MG63 (cell line): Measurements from ENCODE around the gene TCF25. TPM values are rescaled to one million over a fixed set of nuclear protein-coding genes. Genes with fewer than 3 reads are reported as not detected.
A peak's percentile ranks its signal among the peaks of the same experiment; 100 is the strongest.

Experiments used
- DNase-seq: peaks from one replicate; pipeline ENCODE4 v3.0.0-alpha.2; 2020
- H3K27me3 ChIP-seq: fragments of 250-450 bp; sonication (Bioruptor Pico); 2 replicates; pipeline ENCODE4 v1.5.1; 2020; ENCODE audit warnings: mild to moderate bottlenecking, moderate library complexity
- H3K36me3 ChIP-seq: fragments of 250-450 bp; sonication (Bioruptor Pico); 2 replicates; pipeline ENCODE4 v1.5.1; 2020; ENCODE audit warnings: mild to moderate bottlenecking, moderate library complexity
- H3K4me3 ChIP-seq: fragments of 250-450 bp; sonication (Bioruptor Pico); 2 replicates; pipeline ENCODE4 v1.5.1; 2020; ENCODE audit warnings: mild to moderate bottlenecking, moderate library complexity
- H3K9me3 ChIP-seq: fragments of 250-450 bp; sonication (Bioruptor Pico); 2 replicates; pipeline ENCODE4 v1.5.1; 2020; ENCODE audit warnings: mild to moderate bottlenecking, moderate library complexity
- total RNA-seq: library from RNA; depleted of rRNA; stranded (reverse); fragments of >200 nt; shearing (Covaris generic); gene quantifications from 2 replicates; pipeline ENCODE4 v1.2.3, GENCODE V29; 2014; ENCODE audit warnings: low replicate concordance

TCF25 gene
- total RNA-seq, 1 experiment from 2014 or later = 71.3 TPM

GRCh38 chr16:89842471-89843408 is 30.7 kb upstream of the TCF25 start:
- DNase-seq = no peak
- no peaks in the 10 kb centered on the region for H3K27me3 ChIP-seq
- H3K36me3 ChIP-seq = no peaks in the 10 kb centered on the region
- H3K4me3 ChIP-seq = no peak overlapping the region
- H3K9me3 ChIP-seq = no peaks in the 10 kb centered on the region

- no peak for DNase-seq
Observed at GRCh38 chr16:89843409-89844350, 29.7 kb upstream of the TCF25 start.

GRCh38 chr16:89844739-89845339 is 28.6 kb upstream of the TCF25 start:
- H3K27me3 ChIP-seq = no peaks in the 10 kb centered on the region
- no peak overlapping the region for H3K4me3 ChIP-seq
- H3K36me3 ChIP-seq = no peaks in the 10 kb centered on the region
- DNase-seq = no peak
- H3K9me3 ChIP-seq = no peaks in the 10 kb centered on the region

More at GRCh38 chr16:89843409-89844350, 29.7 kb upstream of the TCF25 start:
- Histone ChIP-seq H3K36me3 (no peaks in the 10 kb centered on the region), H3K27me3 (no peaks in the 10 kb centered on the region), H3K9me3 (no peaks in the 10 kb centered on the region), H3K4me3 (no peak overlapping the region)

GRCh38 chr16:89845417-89845816 is 28.0 kb upstream of the TCF25 start:
- Histone ChIP-seq H3K4me3 (no peak overlapping the region), H3K36me3 (no peaks in the 10 kb centered on the region), H3K9me3 (no peaks in the 10 kb centered on the region), H3K27me3 (no peaks in the 10 kb centered on the region)
- DNase-seq = no peak

DNA sequence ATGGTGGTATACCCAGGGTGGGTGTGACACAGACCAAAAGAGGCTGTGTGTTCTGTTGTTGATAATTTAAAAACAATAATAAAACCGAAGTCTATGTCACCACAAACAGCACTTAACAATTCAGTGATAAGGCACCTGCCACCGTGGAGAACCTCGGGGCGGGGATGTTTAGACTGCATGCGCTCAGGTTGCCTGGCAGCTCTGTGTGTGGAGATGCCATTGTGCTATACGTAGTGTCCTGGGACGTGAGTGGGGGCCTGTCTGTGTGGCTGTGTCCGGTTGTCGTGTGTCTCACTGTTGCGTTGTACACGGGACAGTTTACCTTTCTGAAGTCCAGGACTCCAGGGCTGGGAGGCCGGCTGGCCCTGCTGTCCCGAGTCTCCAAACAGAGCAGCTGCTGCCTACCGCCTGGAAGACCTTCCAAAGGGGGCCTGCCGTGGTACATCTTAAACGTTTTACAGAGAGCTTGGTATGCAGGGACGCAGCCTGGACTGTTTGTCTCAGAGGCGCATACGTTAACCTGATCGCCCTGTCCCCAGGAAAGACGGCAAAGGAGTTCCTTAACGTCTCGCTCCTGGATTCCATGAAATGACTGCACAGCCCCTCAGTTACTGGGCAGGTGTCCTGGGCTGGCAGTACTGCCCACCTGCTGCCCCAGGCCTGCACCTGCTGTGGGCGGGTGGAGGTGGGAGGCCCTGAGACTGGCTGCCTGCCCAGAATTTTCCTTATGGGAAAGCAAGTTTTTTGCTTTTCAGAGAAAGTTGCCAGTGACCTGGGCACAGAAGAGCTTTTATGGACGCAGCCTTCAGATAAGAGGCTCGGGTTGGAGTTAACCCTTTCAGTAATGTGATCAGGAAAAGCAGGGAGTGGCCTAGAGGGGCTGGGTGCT is 26.1 kb upstream of the TCF25 start:
- Histone ChIP-seq H3K36me3 (no peaks in the 10 kb centered on the region), H3K27me3 (no peaks in the 10 kb centered on the region), H3K4me3 (no peak overlapping the region), H3K9me3 (no peaks in the 10 kb centered on the region)
- no peak for DNase-seq

DNA sequence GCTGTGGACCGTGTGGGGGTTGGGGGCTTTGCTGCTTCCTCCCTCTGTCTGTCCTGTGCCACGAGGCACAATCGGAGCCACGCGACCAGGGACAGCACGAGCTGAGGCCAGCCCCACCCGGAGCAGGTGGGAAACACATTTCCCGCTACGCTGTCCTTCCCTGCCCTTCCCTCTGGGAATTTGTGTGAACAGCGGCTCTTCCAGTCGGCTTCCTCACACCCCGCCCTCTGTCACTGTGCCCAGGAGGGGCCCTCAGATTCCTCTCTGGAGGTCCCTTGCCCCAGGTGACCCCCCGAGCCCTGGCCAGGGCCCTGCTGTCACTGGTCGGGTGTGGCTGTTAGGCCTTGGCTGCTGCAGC is 25.5 kb upstream of the TCF25 start:
- Histone ChIP-seq H3K27me3 (no peaks in the 10 kb centered on the region), H3K9me3 (no peaks in the 10 kb centered on the region), H3K4me3 (no peak overlapping the region), H3K36me3 (no peaks in the 10 kb centered on the region)
- no peak for DNase-seq

GRCh38 chr16:89848974-89849373 is 24.4 kb upstream of the TCF25 start:
- no peaks in the 10 kb centered on the region for H3K27me3 ChIP-seq
- H3K4me3 ChIP-seq = no peak overlapping the region
- no peaks in the 10 kb centered on the region for H3K9me3 ChIP-seq
- no peaks in the 10 kb centered on the region for H3K36me3 ChIP-seq
- DNase-seq = no peak

DNA sequence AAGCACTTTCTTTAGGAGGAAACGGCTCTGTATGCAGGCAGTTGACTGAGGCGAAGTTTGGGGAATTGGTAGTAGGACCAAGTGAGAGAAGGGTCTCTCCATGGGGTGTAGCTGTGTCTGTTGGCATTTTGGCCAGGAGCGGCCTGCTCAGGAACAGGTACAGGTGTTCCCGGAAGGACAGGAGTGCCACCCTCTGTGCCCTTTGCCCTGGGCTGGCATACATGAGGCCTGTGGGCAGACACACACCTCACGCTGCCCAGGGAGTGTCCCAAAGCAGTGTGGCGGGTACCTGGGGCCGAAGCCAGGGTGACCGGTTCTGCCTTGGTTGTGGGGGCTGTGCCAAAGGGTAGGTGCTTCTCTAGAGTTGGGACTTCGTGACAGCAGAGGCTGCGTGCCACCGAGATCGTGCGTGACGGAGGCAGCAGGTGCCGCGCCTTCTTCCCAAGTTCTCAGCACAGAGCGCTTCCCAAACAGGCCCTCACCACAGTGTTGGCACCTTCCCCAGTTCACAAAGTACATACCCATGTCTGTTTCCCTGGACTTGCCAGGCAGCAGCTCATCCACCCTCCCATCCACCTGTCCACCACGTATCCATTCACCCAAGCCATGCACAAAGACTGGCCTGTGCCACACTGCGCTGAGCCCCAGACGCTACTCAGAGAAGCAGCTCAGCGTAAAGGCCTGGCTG is 19.9 kb upstream of the TCF25 start:
- H3K4me3 ChIP-seq = no peak overlapping the region
- H3K9me3 ChIP-seq = no peaks in the 10 kb centered on the region
- H3K36me3 ChIP-seq = no peaks in the 10 kb centered on the region
- no peaks in the 10 kb centered on the region for H3K27me3 ChIP-seq
- DNase-seq = no peak

DNA sequence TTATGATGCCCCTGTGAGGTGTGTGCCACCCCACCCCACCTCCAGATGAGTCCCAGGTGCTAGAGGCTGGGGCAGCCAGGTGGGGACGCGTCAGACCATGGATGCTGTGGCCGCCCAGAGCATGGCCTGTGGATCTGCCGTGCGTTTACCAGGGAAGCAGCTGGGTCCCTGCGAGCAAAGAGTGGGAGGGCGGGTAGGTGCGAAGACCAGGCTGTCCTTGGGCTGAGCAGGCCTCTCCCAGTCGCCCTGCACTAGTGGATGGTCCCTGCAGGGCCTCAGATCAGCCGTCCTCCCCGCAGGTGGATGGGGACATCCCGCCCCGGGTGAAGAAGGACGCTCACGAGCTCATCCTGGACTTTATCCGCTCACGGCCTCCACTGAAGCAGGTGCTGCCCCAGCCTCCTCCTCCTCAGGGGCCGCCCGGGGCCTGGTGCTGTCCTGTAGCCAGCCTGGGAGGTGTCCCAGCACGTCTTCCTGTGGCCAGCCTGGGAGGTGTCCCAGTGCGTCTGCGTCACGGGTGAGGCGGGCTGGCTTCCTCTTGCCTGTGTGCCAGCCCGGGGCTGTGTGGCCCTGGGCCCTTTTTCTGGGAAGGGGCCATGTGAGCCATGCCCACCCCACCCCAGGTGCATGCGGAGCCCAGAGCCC is 18.0 kb upstream of the TCF25 start:
- Histone ChIP-seq H3K27me3 (no peaks in the 10 kb centered on the region), H3K36me3 (no peaks in the 10 kb centered on the region)
- no peak for DNase-seq

GRCh38 chr16:89855986-89856385 is 17.4 kb upstream of the TCF25 start:
- Histone ChIP-seq H3K36me3 (no peaks in the 10 kb centered on the region), H3K9me3 (no peaks in the 10 kb centered on the region), H3K4me3 (no peak overlapping the region), H3K27me3 (no peaks in the 10 kb centered on the region)
- no peak for DNase-seq

More for the DNA sequence above, 18.0 kb upstream of the TCF25 start:
- no peak overlapping the region for H3K4me3 ChIP-seq
- H3K9me3 ChIP-seq = no peaks in the 10 kb centered on the region

GRCh38 chr16:89858973-89859614 is 14.3 kb upstream of the TCF25 start:
- DNase-seq = no peak
- no peaks in the 10 kb centered on the region for H3K27me3 ChIP-seq
- H3K9me3 ChIP-seq = no peaks in the 10 kb centered on the region
- H3K36me3 ChIP-seq = no peaks in the 10 kb centered on the region
- H3K4me3 ChIP-seq = no peak overlapping the region

GRCh38 chr16:89859615-89860007 is 13.8 kb upstream of the TCF25 start:
- Histone ChIP-seq H3K9me3 (no peaks in the 10 kb centered on the region), H3K4me3 (no peak overlapping the region), H3K27me3 (no peaks in the 10 kb centered on the region), H3K36me3 (no peaks in the 10 kb centered on the region)
- DNase-seq = no peak

DNA sequence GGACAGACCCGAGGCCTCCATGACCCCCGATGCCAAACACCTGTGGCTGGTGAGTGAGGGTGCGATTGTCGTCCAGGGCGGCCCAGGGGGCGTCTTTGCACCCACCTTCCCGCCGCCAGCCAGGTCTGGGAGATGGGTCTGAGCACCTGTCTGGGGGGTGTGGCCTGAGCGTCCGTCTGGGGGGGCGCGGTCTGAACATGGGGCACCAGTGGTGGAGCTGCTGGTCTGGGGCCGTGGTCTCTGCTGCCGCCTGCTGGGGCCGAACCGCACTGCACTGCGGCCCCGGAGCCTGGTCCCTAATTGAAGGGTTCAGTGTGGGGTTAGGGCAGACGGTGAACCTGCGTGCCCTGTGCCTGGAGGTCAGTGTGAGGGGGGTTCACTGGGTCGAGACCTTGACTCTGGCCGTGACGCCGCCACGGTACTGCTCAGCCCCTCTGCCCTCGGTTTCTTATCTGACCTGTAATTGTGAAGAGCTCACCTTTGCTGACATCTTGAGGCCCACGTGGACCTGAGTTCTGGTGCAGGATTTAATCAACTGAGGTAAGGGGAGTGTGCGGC is 12.6 kb upstream of the TCF25 start:
- DNase-seq = peak; percentile 47
- H3K9me3 ChIP-seq = no peaks in the 10 kb centered on the region
- H3K27me3 ChIP-seq = no peaks in the 10 kb centered on the region
- H3K36me3 ChIP-seq = no peaks in the 10 kb centered on the region
- H3K4me3 ChIP-seq = no peak overlapping the region

- Histone ChIP-seq H3K9me3 (no peaks in the 10 kb centered on the region), H3K36me3 (no peaks in the 10 kb centered on the region), H3K27me3 (no peaks in the 10 kb centered on the region), H3K4me3 (no peak overlapping the region)
- DNase-seq = no peak
Observed at GRCh38 chr16:89861648-89862047, 11.7 kb upstream of the TCF25 start.

- no peaks in the 10 kb centered on the region for H3K9me3 ChIP-seq
- H3K4me3 ChIP-seq = no peak overlapping the region
- no peaks in the 10 kb centered on the region for H3K36me3 ChIP-seq
- DNase-seq = no peak
- H3K27me3 ChIP-seq = no peaks in the 10 kb centered on the region
Observed at GRCh38 chr16:89862732-89863131, 10.7 kb upstream of the TCF25 start.
